ENCODE results near the gene PARD3B.

GRCh38 chr2:204533629-204534370, 11.5 kb upstream of the PARD3B start:
- TF ChIP-seq POLR2AphosphoS5 (IDR thresholded peaks at IDR 0.05) (peak in 1 of 3 donors; percentile 14), POLR2A (IDR thresholded peaks at IDR 0.05) (no peak)

All from transverse colon (tissue), 3 donors.